SHP77 (cell line): Measurements from ENCODE around the gene NRBP1.

ENCODE experiments used
- DNase-seq, 2 experiments: peaks; one replicate each; lab custom pipeline; 2025; lab: John Stamatoyannopoulos, UW

NRBP1 gene

GRCh38 chr2:27489498-27490397 is 61.3 kb downstream of the NRBP1 start, which contains the start of gene IFT172:
Gene IFT172 (minus strand): TSS chr2:27489743. CDS start chr2:27489653, 90 bp downstream.
- DNase-seq = peak; percentile 99
